ENCODE data around the gene MAPK4. TPM values are rescaled to one million over a fixed set of nuclear protein-coding genes. Genes with fewer than 3 reads are reported as not detected.

MAPK4 gene
- total RNA-seq, 2 donors from 2014 or later = 10.6 to 12.6 TPM

- H3K36me3 ChIP-seq = no peaks in the 10 kb centered on the region
- 41% methylated on average over 4 of the region's 5 CpGs for WGBS
- intact Hi-C loops (cut with DNase I) = no loop called here
- peak; percentile 89 for TF ChIP-seq POLR2AphosphoS5 (IDR thresholded peaks at IDR 0.05)
- no peak for TF ChIP-seq POLR2A (IDR thresholded peaks at IDR 0.05)
- H3K9me3 ChIP-seq = no peaks in the 10 kb centered on the region
- DNase-seq (ENCODE audit: low spot score) = peak; percentile 86
- H3K4me1 ChIP-seq (replicated peaks) = peaks cover 2% of the 10 kb centered on the region
- H3K4me3 ChIP-seq = no peak overlapping the region
- peak overlapping the region; percentile 15 to 17 for H3K27ac ChIP-seq
- no peaks in the 10 kb centered on the region for H3K27me3 ChIP-seq (replicated peaks; ENCODE audit: insufficient read depth)
These were observed 55.0 kb downstream of the MAPK4 start for GRCh38 chr18:50614838-50615237.

- Histone ChIP-seq H3K4me1 (replicated peaks) (peaks cover 2% of the 10 kb centered on the region), H3K9me3 (no peaks in the 10 kb centered on the region), H3K27me3 (replicated peaks; ENCODE audit: insufficient read depth) (no peaks in the 10 kb centered on the region), H3K36me3 (no peaks in the 10 kb centered on the region), H3K27ac (no peak overlapping the region), H3K4me3 (no peak overlapping the region)
- DNase-seq (ENCODE audit: low spot score) = no peak
- WGBS = 93% methylated on average over 5 of the region's 5 CpGs
- no peak for TF ChIP-seq CTCF (IDR thresholded peaks at IDR 0.05)
- no peak for TF ChIP-seq POLR2AphosphoS5 (IDR thresholded peaks at IDR 0.05)
- TF ChIP-seq POLR2A (IDR thresholded peaks at IDR 0.05) = no peak
- intact Hi-C loops (cut with DNase I) = no loop called here
These were observed 56.7 kb downstream of the MAPK4 start for GRCh38 chr18:50616484-50617048.

- peak; percentile 54 for DNase-seq (ENCODE audit: low spot score)
- Histone ChIP-seq H3K4me1 (replicated peaks) (peaks cover 15% of the 10 kb centered on the region), H3K9me3 (no peaks in the 10 kb centered on the region), H3K36me3 (no peaks in the 10 kb centered on the region), H3K27me3 (replicated peaks; ENCODE audit: insufficient read depth) (no peaks in the 10 kb centered on the region), H3K27ac (peak overlapping the region; percentile 69 to 74), H3K4me3 (no peak overlapping the region)
- TF ChIP-seq POLR2AphosphoS5 (IDR thresholded peaks at IDR 0.05) = peak; percentile 75
- TF ChIP-seq POLR2A (IDR thresholded peaks at IDR 0.05) = no peak
- intact Hi-C loops (cut with DNase I) = loop anchor here (5.0 kb wide), 1 partner anchor 42 kb away; no protein-coding TSS in a partner anchor
- 32% methylated on average over 4 of the region's 4 CpGs for WGBS
These were observed 60.0 kb downstream of the MAPK4 start for GRCh38 chr18:50619861-50620275.

GRCh38 chr18:50620319-50620718 lies 60.4 kb downstream of the MAPK4 start:
- intact Hi-C loops (cut with DNase I) = loop anchor here (5.0 kb wide), 1 partner anchor 42 kb away; no protein-coding TSS in a partner anchor
- no peaks in the 10 kb centered on the region for H3K36me3 ChIP-seq
- TF ChIP-seq CTCF (IDR thresholded peaks at IDR 0.05) (no peak), POLR2AphosphoS5 (IDR thresholded peaks at IDR 0.05) (no peak), POLR2A (IDR thresholded peaks at IDR 0.05) (no peak)
- 35% methylated on average over 2 of the region's 2 CpGs for WGBS
- H3K4me1 ChIP-seq (replicated peaks) = peaks cover 15% of the 10 kb centered on the region
- peak; percentile 52 for DNase-seq (ENCODE audit: low spot score)
- H3K27ac ChIP-seq = peak overlapping the region; percentile 69 to 74
- H3K9me3 ChIP-seq = no peaks in the 10 kb centered on the region
- H3K27me3 ChIP-seq (replicated peaks; ENCODE audit: insufficient read depth) = no peaks in the 10 kb centered on the region
- no peak overlapping the region for H3K4me3 ChIP-seq

- WGBS = 71% methylated on average over 2 of the region's 2 CpGs
- Histone ChIP-seq H3K9me3 (no peaks in the 10 kb centered on the region), H3K4me1 (replicated peaks) (peaks cover 15% of the 10 kb centered on the region), H3K27me3 (replicated peaks; ENCODE audit: insufficient read depth) (no peaks in the 10 kb centered on the region), H3K4me3 (no peak overlapping the region), H3K36me3 (no peaks in the 10 kb centered on the region), H3K27ac (no peak overlapping the region)
- TF ChIP-seq POLR2A (IDR thresholded peaks at IDR 0.05) (no peak), CTCF (IDR thresholded peaks at IDR 0.05) (no peak), POLR2AphosphoS5 (IDR thresholded peaks at IDR 0.05) (no peak)
- intact Hi-C loops (cut with DNase I) = loop anchor here (5.0 kb wide), 1 partner anchor 41 kb away; no protein-coding TSS in a partner anchor
- no peak for DNase-seq (ENCODE audit: low spot score)
These were observed 61.5 kb downstream of the MAPK4 start for GRCh38 chr18:50621366-50621765.

- DNase-seq (ENCODE audit: low spot score) = no peak
- Histone ChIP-seq H3K9me3 (no peaks in the 10 kb centered on the region), H3K4me3 (no peak overlapping the region), H3K36me3 (no peaks in the 10 kb centered on the region), H3K4me1 (replicated peaks) (peaks cover 15% of the 10 kb centered on the region), H3K27me3 (replicated peaks; ENCODE audit: insufficient read depth) (no peaks in the 10 kb centered on the region), H3K27ac (peak overlapping the region; percentile 44 to 52)
- TF ChIP-seq POLR2AphosphoS5 (IDR thresholded peaks at IDR 0.05) = no peak
- TF ChIP-seq POLR2A (IDR thresholded peaks at IDR 0.05) = no peak
- no peak for TF ChIP-seq CTCF (IDR thresholded peaks at IDR 0.05)
- intact Hi-C loops (cut with DNase I) = loop anchor here (5.0 kb wide), 1 partner anchor 40 kb away; no protein-coding TSS in a partner anchor
- 47% methylated on average over 3 of the region's 3 CpGs for WGBS
These were observed 62.4 kb downstream of the MAPK4 start for GRCh38 chr18:50622320-50622719.

Measured in prostate gland (tissue), 2 donors.